GM12875 (cell line): Measurements from ENCODE around the gene CCNT1.

Experiments used
- H3K4me3 ChIP-seq: one replicate; pipeline ENCODE4 v1.5.1; 2011; ENCODE audit warnings: low read depth, low read length, control low read depth
- CTCF ChIP-seq: IDR thresholded peaks from 2 replicates; pipeline ENCODE4 v1.5.1; 2011; ENCODE audit warnings: low read depth, mild to moderate bottlenecking, control low read depth, inconsistent platforms, low read length, moderate library complexity, borderline replicate concordance; ENCODE audit not compliant: insufficient read depth

Gene CCNT1

DNA sequence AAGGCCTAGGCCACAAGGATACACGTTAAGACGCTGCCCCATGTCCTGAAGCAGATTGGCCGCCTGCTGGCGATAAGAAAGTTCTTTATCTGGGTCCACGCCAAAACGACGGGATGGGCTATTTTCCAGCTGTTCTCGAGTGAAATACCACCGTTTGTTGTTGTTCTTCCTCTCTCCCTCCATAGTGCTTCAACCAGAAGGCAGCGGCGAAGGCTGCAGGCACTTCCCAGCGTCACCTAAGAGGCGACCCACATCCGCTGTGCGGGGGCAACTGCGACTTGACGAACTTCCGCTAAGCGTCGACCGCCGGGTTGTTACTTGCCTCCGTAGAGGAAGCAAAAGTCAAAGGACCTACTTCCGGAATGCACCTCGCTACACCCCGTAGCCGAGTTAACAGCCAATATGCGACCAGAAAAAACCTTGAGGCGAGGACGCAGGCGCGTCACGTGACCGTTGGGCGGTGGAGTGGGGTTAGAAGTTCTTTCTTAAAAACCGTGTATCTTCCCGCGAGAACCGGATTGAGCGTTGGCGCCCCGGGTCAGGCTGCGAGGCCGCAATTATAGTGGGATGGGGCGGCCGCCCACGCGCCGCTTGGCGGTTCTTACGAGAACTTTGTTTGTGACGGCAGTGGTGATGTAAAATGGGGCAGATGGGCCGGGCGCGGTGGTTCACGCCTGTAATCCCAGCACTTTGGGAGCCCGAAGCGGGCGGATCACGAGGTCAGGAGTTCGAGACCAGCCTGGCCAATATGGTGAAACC is at the start of gene CCNT1:
TSS of gene CCNT1 (minus strand) at position 215 of the 759 bp plus-strand sequence. CDS start at position 183, 32 bp downstream.
- peak within 1 kb of the TSS; percentile 79 for H3K4me3 ChIP-seq
- TF ChIP-seq CTCF: no peak

DNA sequence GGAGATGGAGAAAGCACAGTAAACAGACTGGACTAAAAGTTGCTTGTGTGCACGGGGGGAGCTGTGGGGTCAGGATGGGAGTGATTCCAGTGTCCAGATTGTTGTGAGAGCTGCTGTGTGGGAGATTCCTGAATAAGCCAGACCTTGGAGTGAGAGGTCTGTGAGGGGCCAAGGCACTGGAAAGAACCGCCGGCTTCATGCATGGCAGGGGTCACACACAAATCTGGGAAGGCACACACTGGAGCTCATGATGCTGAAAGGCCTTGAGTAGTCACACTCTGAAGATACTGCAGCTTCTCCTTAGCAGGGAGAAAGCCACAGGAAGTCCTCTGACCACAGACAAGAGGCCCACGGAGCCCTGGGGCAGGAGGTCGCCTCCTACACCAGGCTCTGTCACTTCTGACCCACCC is 49.3 kb upstream of the CCNT1 start:
- TF ChIP-seq CTCF: no peak

GRCh38 chr12:48764521-48764920 is 48.0 kb upstream of the CCNT1 start:
- no peak overlapping the region for H3K4me3 ChIP-seq
- TF ChIP-seq CTCF: no peak

More for the DNA sequence above, 49.3 kb upstream of the CCNT1 start:
- no peak overlapping the region for H3K4me3 ChIP-seq

GRCh38 chr12:48758737-48759136 is 42.2 kb upstream of the CCNT1 start:
- TF ChIP-seq CTCF: no peak
- H3K4me3 ChIP-seq: no peak overlapping the region

- no peak for TF ChIP-seq CTCF
- no peak overlapping the region for H3K4me3 ChIP-seq
Measured at GRCh38 chr12:48758186-48758585, 41.7 kb upstream of the CCNT1 start.

- no peak for TF ChIP-seq CTCF
- no peak overlapping the region for H3K4me3 ChIP-seq
Measured at GRCh38 chr12:48750769-48751356, 34.4 kb upstream of the CCNT1 start.

GRCh38 chr12:48750215-48750614 is 33.7 kb upstream of the CCNT1 start:
- TF ChIP-seq CTCF: no peak
- H3K4me3 ChIP-seq: no peak overlapping the region
